Measurements from ENCODE around the gene SLC25A19.

DNA sequence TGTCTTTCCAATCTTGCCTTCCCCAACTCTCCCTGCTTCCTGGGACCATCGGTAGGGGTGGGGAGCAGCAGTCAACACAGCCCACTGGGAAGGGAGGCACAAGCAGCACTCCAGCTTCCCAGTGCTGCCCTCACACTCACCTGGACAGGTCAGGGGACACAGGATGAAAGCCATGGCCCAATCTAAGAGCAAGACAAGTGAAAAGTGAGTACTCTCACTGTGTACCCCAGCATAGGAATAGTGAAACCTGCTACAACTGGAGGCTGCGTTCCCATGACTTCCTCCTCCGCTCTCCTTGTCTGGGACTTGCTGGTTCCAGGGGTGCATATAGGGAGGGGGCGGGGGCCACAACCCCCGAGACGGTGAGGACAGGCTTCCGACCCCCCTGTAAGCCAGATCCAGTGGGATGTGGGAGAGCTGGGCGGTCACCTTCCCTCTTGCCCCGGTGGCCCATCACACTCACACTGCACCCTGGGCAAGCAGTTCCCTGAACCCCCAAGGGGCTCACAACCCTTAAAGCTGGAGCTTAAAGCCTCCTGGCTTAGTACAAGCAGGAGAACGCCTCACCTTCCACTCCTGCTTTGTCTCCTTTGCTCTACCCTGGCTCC lies 29.5 kb upstream of the SLC25A19 start:
- TF ChIP-seq, protein P1, sequence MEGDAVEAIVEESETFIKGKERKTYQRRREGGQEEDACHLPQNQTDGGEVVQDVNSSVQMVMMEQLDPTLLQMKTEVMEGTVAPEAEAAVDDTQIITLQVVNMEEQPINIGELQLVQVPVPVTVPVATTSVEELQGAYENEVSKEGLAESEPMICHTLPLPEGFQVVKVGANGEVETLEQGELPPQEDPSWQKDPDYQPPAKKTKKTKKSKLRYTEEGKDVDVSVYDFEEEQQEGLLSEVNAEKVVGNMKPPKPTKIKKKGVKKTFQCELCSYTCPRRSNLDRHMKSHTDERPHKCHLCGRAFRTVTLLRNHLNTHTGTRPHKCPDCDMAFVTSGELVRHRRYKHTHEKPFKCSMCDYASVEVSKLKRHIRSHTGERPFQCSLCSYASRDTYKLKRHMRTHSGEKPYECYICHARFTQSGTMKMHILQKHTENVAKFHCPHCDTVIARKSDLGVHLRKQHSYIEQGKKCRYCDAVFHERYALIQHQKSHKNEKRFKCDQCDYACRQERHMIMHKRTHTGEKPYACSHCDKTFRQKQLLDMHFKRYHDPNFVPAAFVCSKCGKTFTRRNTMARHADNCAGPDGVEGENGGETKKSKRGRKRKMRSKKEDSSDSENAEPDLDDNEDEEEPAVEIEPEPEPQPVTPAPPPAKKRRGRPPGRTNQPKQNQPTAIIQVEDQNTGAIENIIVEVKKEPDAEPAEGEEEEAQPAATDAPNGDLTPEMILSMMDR (IDR thresholded peaks at IDR 0.05; ENCODE audit: insufficient read depth, low read depth, low read length) = no peak
- TF ChIP-seq EZH2 (IDR thresholded peaks at IDR 0.05; ENCODE audit: insufficient read depth, low read length) = no peak
